Measurements from ENCODE around the gene MEI4. TPM values are rescaled to one million over a fixed set of nuclear protein-coding genes. Genes with fewer than 3 reads are reported as not detected.

The MEI4 gene
- total RNA-seq, 1 experiment from 2014 or later: not detected

DNA sequence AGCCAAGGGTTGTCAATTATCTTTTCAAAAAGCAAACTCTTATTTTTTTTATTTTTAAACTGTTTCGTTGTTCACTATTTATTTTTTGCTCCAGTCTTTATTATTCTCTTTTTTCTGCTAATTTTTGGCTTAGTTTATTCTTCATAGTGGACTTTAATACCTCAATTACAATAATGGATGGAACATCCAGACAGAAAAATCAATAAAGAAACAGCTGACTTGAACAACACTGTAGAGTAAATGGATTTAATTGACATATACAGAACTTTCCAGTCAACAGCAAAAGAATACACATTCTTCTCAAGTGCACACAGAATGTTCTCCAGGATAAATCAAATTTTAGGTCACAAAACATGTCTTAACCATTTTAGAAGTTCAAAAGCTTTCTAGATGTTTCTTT, 111.5 kb downstream of the MEI4 start:
- CTCF ChIA-PET: no interaction called here
- H3K36me3 ChIP-seq (ENCODE audit: control insufficient read depth in 1 of 2, insufficient read depth in 2 of 2, low read length in 2 of 2): no peaks in the 10 kb centered on the region
- no peaks in the 10 kb centered on the region for H3K9me2 ChIP-seq (ENCODE audit: insufficient read depth)
- intact Hi-C loops (cut with micrococcal nuclease): no loop called here
- H3K4me3 ChIP-seq (replicated peaks in 1 of 2; ENCODE audit: low read depth in 1 of 2, low read length in 2 of 2): no peak overlapping the region
- no peaks in the 10 kb centered on the region; the same call in 1 of the 2 replicates for H4K20me1 ChIP-seq (ENCODE audit: insufficient read depth)
- H2AFZ ChIP-seq (ENCODE audit: low read depth, low read length, poor library complexity, severe bottlenecking): no peak overlapping the region
- no peak for ATAC-seq
- no peaks in the 10 kb centered on the region for H3K79me2 ChIP-seq (ENCODE audit: insufficient read depth, low read length)
- BruUV-seq (replicated peaks): no TSS peak
- POLR2A ChIA-PET: no interaction called here
- TF ChIP-seq YY1 (IDR thresholded peaks at IDR 0.05; ENCODE audit: extremely low read depth, insufficient replicate concordance, low read depth, low read length) (no peak), TCF7L2 (IDR thresholded peaks at IDR 0.05; ENCODE audit: borderline replicate concordance, extremely low read depth, insufficient read depth, insufficient read length) (no peak), CBX3 (IDR thresholded peaks at IDR 0.05; ENCODE audit: low read depth) (no peak), POLR2AphosphoS5 (IDR thresholded peaks at IDR 0.05; ENCODE audit: low read depth, low read length) (no peak), EZH2 (IDR thresholded peaks at IDR 0.05) (no peak), ZBTB33 (IDR thresholded peaks at IDR 0.05; ENCODE audit: extremely low read depth, insufficient replicate concordance, low read length) (no peak), SRF (IDR thresholded peaks at IDR 0.05; ENCODE audit: low read depth) (no peak), POLR2A (IDR thresholded peaks at IDR 0.05; ENCODE audit: borderline replicate concordance, extremely low read depth, insufficient read depth, insufficient read length) (no peak), EZH2phosphoT487 (IDR thresholded peaks at IDR 0.05; ENCODE audit: borderline replicate concordance) (no peak), JUND (IDR thresholded peaks at IDR 0.05) (no peak), CTCF (IDR thresholded peaks at IDR 0.05 in 2 of 3, conservative IDR thresholded peaks at IDR 0.05 in 1 of 3; ENCODE audit: borderline replicate concordance in 1 of 3, insufficient read depth in 1 of 3, low read depth in 2 of 3, low read length in 2 of 3) (no peak), SIN3A (IDR thresholded peaks at IDR 0.05; ENCODE audit: low read depth) (no peak), ELF1 (IDR thresholded peaks at IDR 0.05; ENCODE audit: borderline replicate concordance, low read depth) (no peak)
- TF ChIP-seq, protein P1, sequence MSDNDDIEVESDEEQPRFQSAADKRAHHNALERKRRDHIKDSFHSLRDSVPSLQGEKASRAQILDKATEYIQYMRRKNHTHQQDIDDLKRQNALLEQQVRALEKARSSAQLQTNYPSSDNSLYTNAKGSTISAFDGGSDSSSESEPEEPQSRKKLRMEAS (IDR thresholded peaks at IDR 0.05): no peak
- TF ChIP-seq, protein P2, sequence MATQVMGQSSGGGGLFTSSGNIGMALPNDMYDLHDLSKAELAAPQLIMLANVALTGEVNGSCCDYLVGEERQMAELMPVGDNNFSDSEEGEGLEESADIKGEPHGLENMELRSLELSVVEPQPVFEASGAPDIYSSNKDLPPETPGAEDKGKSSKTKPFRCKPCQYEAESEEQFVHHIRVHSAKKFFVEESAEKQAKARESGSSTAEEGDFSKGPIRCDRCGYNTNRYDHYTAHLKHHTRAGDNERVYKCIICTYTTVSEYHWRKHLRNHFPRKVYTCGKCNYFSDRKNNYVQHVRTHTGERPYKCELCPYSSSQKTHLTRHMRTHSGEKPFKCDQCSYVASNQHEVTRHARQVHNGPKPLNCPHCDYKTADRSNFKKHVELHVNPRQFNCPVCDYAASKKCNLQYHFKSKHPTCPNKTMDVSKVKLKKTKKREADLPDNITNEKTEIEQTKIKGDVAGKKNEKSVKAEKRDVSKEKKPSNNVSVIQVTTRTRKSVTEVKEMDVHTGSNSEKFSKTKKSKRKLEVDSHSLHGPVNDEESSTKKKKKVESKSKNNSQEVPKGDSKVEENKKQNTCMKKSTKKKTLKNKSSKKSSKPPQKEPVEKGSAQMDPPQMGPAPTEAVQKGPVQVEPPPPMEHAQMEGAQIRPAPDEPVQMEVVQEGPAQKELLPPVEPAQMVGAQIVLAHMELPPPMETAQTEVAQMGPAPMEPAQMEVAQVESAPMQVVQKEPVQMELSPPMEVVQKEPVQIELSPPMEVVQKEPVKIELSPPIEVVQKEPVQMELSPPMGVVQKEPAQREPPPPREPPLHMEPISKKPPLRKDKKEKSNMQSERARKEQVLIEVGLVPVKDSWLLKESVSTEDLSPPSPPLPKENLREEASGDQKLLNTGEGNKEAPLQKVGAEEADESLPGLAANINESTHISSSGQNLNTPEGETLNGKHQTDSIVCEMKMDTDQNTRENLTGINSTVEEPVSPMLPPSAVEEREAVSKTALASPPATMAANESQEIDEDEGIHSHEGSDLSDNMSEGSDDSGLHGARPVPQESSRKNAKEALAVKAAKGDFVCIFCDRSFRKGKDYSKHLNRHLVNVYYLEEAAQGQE (IDR thresholded peaks at IDR 0.05; ENCODE audit: low read depth): no peak
- TF ChIP-seq, protein P3, sequence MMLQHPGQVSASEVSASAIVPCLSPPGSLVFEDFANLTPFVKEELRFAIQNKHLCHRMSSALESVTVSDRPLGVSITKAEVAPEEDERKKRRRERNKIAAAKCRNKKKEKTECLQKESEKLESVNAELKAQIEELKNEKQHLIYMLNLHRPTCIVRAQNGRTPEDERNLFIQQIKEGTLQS (IDR thresholded peaks at IDR 0.05): no peak
- H3K27me3 ChIP-seq (ENCODE audit: insufficient read depth, low read length): no peaks in the 10 kb centered on the region
- RAD21 ChIA-PET (ENCODE audit: low non-redundant PET in 1 of 2, low total read pairs in 2 of 2, uncharacterized antibody in 2 of 2, unreplicated experiment in 2 of 2): no interaction called here
- no peaks in the 10 kb centered on the region for H3K9me3 ChIP-seq (ENCODE audit: control insufficient read depth in 1 of 2, insufficient read depth in 1 of 2, low read depth in 1 of 2, low read length in 2 of 2)
- no peak overlapping the region for H3K9ac ChIP-seq (ENCODE audit: low read length)
- H3K4me1 ChIP-seq (ENCODE audit: control insufficient read depth in 1 of 2, insufficient read depth in 2 of 2, low read length in 2 of 2): no peaks in the 10 kb centered on the region
- no peak overlapping the region for H3K27ac ChIP-seq (ENCODE audit: low read depth, low read length)
- no peak for DNase-seq (ENCODE audit: low read depth, low spot score)
- H3K4me2 ChIP-seq (ENCODE audit: low read length): no peak overlapping the region

Data from HCT116 (cell line).